Sciatic nerve (tissue), 1 donor: ENCODE measurements around the gene ANXA2R. TPM values are rescaled to one million over a fixed set of nuclear protein-coding genes. Genes with fewer than 3 reads are reported as not detected.

ENCODE experiments used
- total RNA-seq: library from RNA; stranded (reverse); fragmentation: NEBNext Ultra II Directional; extraction: Animal tissue kit (Norgen Biotek cat#: 25700); gene quantifications from one replicate; pipeline ENCODE4 v1.2.1, GENCODE V29; 2021
- donor health status: DM: no; HTN: no; CAD: no.

Gene ANXA2R
- total RNA-seq, 1 donor from 2014 or later: 5.7 TPM

Other genes starting within 250 kb of the ANXA2R start
- 801 TPM for gene SELENOP, start 228.4 kb downstream of the ANXA2R start, total RNA-seq
- 47.5 TPM for gene ZNF131, start 80.6 kb upstream of the ANXA2R start, total RNA-seq
- gene NIM1K, start 151.9 kb upstream of the ANXA2R start, total RNA-seq: 5.4 TPM